SK-N-SH treated with all-trans-retinoic acid at 6 μM for 48 hours (cell line): ENCODE data around the gene TGM5.

ENCODE experiments used
- ARNTL ChIP-seq: fragments of 450-650 bp; formaldehyde crosslinking; IDR thresholded peaks from 2 replicates; pipeline ENCODE4 v1.5.0; 2020; ENCODE audit warnings: low read depth, mild to moderate bottlenecking, moderate library complexity, borderline replicate concordance
- CSDC2 ChIP-seq: fragments of 250-450 bp; sonication (Bioruptor Pico); IDR thresholded peaks from 2 replicates; pipeline ENCODE4 v1.5.0; 2020; ENCODE audit warnings: mild to moderate bottlenecking, moderate library complexity
- ESRRG ChIP-seq: fragments of 250-450 bp; sonication (Bioruptor Pico); IDR thresholded peaks from 2 replicates; pipeline ENCODE4 v1.6.1; 2021; ENCODE audit warnings: mild to moderate bottlenecking
- OSR1 ChIP-seq: fragments of 250-450 bp; sonication (Bioruptor Pico); IDR thresholded peaks from 2 replicates; pipeline ENCODE4 v1.8.0; 2022; ENCODE audit warnings: moderate library complexity, mild to moderate bottlenecking, inconsistent platforms
- ZC3H10 ChIP-seq: fragments of 250-450 bp; sonication (Bioruptor Pico); IDR thresholded peaks from 2 replicates; pipeline ENCODE4 v1.5.1; 2021; ENCODE audit warnings: mild to moderate bottlenecking, moderate library complexity
- ZFP30 ChIP-seq: fragments of 450-650 bp; formaldehyde crosslinking; IDR thresholded peaks from 2 replicates; pipeline ENCODE4 v1.5.0; 2022; ENCODE audit warnings: mild to moderate bottlenecking, moderate library complexity
- ZNF70 ChIP-seq: fragments of 450-650 bp; formaldehyde crosslinking; IDR thresholded peaks from 2 replicates; pipeline ENCODE4 v1.5.0; 2020; ENCODE audit warnings: mild to moderate bottlenecking, moderate library complexity
- TF ChIP-seq, protein P1 (sequence below): fragments of 250-450 bp; sonication (Bioruptor Pico); IDR thresholded peaks from 2 replicates; pipeline ENCODE4 v1.8.0; 2020; ENCODE audit warnings: mild to moderate bottlenecking, moderate library complexity, borderline replicate concordance
- TF ChIP-seq, protein P2 (sequence below): fragments of 250-450 bp; sonication (Bioruptor Pico); IDR thresholded peaks from 2 replicates; pipeline ENCODE4 v1.5.1; 2020; ENCODE audit warnings: low read depth, mild to moderate bottlenecking, moderate library complexity

DNA sequence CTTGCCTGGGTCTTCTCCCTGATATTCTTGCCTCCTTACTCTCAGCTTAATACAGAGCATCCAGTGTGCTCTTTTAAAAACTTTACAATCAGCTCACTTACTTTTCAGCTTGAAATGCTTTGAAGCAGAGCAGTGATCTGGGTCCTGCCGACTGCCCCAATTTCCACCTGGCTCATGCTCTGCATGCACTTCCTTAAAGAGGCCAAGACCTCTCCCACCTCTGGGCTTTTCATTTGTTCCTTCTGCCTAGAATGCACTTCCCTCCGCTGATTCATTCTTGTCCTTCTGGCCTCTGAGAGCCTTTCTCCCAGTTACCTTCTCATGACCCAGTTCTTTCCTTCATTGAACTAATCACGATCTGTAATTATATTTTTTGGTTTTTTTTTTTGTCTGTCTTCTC, 83.5 kb downstream of the TGM5 start:
- TF ChIP-seq ZNF70 (CRISPR knock-in tag) (no peak), OSR1 (CRISPR knock-in tag) (no peak), ZC3H10 (CRISPR knock-in tag) (no peak), ARNTL (CRISPR knock-in tag) (no peak), ESRRG (CRISPR knock-in tag) (no peak), CSDC2 (no peak), ZFP30 (CRISPR knock-in tag) (no peak)
- TF ChIP-seq, protein P1, sequence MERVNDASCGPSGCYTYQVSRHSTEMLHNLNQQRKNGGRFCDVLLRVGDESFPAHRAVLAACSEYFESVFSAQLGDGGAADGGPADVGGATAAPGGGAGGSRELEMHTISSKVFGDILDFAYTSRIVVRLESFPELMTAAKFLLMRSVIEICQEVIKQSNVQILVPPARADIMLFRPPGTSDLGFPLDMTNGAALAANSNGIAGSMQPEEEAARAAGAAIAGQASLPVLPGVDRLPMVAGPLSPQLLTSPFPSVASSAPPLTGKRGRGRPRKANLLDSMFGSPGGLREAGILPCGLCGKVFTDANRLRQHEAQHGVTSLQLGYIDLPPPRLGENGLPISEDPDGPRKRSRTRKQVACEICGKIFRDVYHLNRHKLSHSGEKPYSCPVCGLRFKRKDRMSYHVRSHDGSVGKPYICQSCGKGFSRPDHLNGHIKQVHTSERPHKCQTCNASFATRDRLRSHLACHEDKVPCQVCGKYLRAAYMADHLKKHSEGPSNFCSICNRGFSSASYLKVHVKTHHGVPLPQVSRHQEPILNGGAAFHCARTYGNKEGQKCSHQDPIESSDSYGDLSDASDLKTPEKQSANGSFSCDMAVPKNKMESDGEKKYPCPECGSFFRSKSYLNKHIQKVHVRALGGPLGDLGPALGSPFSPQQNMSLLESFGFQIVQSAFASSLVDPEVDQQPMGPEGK (CRISPR knock-in tag) = no peak
- TF ChIP-seq, protein P2, sequence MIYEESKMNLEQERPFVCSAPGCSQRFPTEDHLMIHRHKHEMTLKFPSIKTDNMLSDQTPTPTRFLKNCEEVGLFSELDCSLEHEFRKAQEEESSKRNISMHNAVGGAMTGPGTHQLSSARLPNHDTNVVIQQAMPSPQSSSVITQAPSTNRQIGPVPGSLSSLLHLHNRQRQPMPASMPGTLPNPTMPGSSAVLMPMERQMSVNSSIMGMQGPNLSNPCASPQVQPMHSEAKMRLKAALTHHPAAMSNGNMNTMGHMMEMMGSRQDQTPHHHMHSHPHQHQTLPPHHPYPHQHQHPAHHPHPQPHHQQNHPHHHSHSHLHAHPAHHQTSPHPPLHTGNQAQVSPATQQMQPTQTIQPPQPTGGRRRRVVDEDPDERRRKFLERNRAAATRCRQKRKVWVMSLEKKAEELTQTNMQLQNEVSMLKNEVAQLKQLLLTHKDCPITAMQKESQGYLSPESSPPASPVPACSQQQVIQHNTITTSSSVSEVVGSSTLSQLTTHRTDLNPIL (CRISPR knock-in tag) = no peak
